Measurements from ENCODE around the gene GEMIN5.
"Not testable (repeated sequence)": the region's sequence is repeated elsewhere in the genome, so short reads cannot be mapped to it uniquely, and the experiment has no call there.

The GEMIN5 gene

DNA sequence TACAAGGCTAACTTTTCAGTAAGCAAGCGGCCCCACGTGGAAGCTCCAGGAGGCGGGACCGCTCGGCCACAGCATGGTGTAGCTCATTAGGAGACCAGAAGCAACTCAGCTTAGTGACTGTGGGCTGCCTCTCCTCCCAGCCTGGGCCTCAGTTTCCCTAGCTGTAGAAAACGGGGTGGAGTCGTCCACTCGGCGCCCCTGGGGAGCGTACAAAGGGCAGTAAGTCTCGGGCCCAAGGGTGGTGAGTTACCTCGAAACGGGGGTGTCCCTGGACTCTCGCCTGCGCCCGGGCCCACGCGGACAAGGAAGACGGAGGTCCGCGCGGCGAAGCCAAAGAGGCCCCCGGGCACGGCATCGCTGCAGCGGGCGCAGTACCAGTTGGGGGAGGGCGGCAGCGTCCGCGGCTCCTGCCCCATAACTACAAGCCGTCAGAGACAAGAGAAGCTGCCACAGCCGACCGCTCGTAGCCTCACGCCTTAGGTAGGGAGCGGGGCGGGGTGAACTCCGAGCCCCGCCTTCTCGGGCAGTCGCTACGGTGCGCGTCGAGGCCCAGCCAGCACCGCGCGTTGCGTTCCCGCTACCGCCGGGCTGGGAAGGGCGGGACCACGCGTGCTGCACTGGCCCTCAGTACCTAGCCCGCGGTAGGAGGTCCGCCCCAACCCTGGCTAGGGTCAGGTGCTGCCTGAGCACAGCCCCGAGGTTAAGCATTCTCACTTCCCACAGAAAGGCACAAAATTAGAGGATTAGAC lies at the start of gene GEMIN5:
Gene GEMIN5, minus strand, starts transcription at position 494 of the 749 bp plus-strand sequence. Its CDS starts 78 bp downstream, at position 416.
- peak; percentile 92 for DNase-seq (ENCODE audit: low read depth)

DNA sequence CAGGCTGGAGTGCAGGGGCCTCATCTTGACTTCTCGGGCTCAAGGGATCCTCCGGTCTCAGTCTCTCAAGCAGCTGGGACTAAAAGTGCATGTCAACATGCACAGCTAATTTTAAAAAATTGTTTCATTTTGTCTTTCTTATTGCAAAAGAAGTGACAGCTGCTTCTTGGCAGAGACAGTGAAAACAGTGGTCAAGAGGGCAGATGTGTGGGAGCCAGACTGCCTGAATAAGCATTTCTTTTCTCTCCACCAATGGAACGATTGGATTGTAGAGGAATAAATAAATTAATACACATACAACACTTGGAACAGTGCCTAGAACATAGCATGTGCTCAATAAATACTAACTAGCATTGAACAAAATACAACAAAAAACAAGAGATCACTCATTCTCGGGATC lies 48.1 kb upstream of the GEMIN5 start:
- DNase-seq (ENCODE audit: low read depth) = no peak

GRCh38 chr5:154984946-154985516 lies 47.0 kb upstream of the GEMIN5 start:
- no peak for DNase-seq (ENCODE audit: low read depth)

DNA sequence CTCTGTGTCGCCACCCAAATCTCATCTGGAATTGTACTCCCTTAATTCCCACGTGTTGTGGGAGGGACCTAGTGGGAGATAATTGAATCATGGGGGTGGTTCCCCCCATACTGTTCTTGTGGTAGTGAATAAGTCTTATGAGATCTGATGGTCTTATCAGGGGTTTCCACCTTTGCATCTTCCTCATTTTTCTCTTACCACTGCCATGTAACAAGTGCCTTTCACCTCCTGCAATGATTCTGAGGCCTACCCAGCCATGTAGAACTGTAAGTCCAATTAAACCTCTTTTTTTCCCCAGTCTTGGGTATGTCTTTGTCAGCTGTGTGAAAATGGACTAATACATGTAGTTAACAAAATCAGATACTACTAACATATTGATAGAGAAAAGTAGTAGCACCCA lies 40.3 kb upstream of the GEMIN5 start:
- not testable (repeated sequence) for DNase-seq (ENCODE audit: low read depth)

GRCh38 chr5:154977409-154977808 lies 39.4 kb upstream of the GEMIN5 start:
- DNase-seq (ENCODE audit: low read depth) = no peak

- DNase-seq (ENCODE audit: low read depth) = not testable (repeated sequence)
These were observed 38.1 kb upstream of the GEMIN5 start for GRCh38 chr5:154976082-154976481.

DNA sequence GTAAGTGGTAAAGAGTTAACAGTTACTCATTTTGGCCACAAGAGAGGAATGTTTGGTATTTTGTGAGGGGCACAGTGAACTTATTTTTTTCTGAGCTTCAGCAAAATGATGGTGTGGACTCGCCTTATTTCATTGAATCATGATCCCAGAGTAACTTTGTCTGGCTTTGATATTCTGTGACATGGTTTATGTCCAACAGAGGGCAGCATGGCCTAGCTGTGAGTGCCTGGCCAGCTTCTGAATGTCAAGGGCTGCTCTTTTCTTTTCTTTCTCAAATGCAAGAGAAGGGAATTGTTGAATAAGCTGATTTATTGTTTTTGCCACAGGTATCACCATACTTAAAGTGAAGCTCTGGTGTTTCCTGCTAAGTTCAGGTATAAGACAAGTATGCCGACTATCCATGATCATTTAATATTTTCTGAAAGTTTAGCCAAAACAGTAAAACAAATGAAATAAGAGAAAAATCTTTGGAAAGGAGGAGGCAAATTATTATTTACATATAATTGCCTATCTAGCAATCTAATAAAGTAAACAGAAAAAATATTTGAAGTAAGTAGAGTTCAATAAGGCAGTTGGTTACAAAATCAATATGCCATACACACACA lies 34.6 kb upstream of the GEMIN5 start:
- DNase-seq (ENCODE audit: low read depth) = peak; percentile 63

DNA sequence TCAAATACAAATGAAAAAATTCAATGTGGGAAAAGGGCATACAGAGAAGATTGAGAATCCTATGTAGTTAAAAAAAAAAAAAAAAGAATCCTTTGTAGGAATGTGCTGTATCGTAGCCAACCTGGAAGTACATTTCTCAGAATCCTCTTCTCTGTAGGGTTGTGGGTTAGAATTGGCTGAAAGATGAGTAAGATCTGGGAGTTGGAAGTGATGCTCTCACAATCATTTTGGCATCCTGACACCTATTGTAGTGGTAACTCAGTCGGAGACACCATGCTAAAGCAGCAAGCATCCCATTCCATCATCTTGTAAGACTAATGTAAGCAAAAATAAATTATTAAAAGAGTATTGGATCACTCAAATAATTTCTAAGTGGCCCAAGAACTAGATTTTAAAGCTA lies 33.5 kb upstream of the GEMIN5 start:
- DNase-seq (ENCODE audit: low read depth) = no peak

GRCh38 chr5:154970759-154971158 lies 32.7 kb upstream of the GEMIN5 start:
- peak; percentile 34 for DNase-seq (ENCODE audit: low read depth)

- DNase-seq (ENCODE audit: low read depth) = no peak
These were observed 30.9 kb upstream of the GEMIN5 start for GRCh38 chr5:154968953-154969352.

- DNase-seq (ENCODE audit: low read depth) = peak; percentile 34
These were observed 29.5 kb upstream of the GEMIN5 start for GRCh38 chr5:154967421-154968024.

- no peak for DNase-seq (ENCODE audit: low read depth)
These were observed 28.9 kb upstream of the GEMIN5 start for GRCh38 chr5:154966874-154967273.

GRCh38 chr5:154966081-154966841 lies 28.2 kb upstream of the GEMIN5 start:
- DNase-seq (ENCODE audit: low read depth) = peak; percentile 38

DNA sequence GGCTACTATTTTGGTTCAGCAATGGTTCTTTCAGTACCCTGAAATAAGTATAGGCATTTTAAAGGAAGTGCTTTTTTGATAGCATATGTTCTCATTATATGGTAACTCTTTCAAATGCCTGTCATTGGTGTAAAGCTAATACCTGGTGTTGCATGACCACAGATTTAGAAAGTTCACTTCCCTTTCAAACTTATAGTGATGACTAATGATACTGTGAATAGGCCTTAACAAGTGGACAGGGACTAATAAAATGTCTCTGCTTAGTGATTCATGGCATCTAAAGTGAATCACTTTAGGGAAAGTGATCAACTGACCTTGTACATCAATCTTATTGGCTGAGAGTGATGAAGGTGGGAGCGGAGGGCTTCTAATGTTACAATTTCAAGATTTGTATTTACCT lies 24.5 kb upstream of the GEMIN5 start:
- peak; percentile 82 for DNase-seq (ENCODE audit: low read depth)

- DNase-seq (ENCODE audit: low read depth) = no peak
These were observed 18.7 kb upstream of the GEMIN5 start for GRCh38 chr5:154956712-154957111.

- DNase-seq (ENCODE audit: low read depth) = no peak
These were observed 11.8 kb upstream of the GEMIN5 start for GRCh38 chr5:154949781-154950180.

DNA sequence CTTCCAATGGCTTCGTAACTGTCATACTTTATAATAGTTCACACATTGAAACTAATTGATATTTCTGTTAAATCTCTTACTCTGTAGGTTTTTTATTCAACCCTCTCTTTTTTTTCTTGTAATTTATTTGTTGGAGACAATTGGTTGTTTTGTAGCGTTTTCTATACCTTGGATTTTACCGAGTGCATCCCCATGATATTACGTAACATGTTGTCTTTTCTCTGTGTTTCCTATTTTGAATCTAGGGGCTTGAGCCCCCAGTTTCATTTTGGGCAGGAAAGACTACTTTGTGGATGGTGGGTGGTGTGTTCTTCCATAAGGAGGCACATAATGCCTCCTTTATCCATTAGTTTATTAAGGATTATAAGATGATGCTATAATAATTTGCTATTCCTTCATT lies 10.3 kb upstream of the GEMIN5 start:
- DNase-seq (ENCODE audit: low read depth) = no peak

DNA sequence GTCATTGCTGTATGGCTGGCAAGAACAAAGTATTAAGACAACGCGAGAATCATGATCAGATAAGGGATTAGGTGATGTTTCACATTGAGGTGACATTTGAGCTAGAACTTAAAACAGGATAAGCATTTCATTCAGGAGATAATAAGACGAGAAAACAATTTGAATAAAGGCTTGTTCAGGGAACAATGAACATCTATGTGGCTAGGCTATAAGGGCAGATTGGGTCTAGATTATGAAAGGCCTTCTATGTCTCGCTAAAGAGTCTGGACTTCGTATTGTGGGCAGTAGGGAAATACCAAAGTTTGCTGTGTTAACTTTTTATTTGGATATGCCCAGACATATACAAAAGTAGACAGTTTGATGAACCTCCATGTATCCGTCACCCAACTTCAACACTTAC lies 9.8 kb upstream of the GEMIN5 start:
- DNase-seq (ENCODE audit: low read depth) = no peak

DNA sequence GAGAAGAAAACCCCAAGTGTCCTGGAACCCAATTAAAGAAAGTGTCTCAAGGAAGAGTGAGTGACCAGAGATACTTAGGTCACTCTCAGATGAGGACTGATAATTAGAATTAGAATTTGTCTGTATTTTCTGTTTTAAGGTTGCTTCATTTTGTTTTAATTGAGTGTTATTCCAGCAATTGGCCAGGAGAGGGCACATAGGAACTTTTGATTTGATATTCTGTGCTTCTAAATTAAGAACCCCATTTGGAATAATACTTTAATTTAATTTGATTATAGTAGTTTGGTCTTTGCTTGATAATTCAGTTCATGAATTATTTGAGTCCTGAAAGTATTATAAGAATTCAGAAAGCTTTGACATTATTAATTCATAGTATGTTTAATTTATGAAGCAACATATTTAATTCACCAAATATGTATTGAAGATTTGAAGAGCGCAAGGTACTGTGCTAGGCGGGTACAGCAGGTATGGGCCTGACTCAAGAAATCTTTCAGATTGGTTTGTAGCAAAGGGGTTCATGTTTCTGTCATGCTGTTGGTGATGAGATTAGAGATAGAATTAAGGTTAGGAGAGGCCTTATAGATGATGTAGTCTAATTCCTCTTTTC lies 7.8 kb upstream of the GEMIN5 start:
- peak; percentile 51 for DNase-seq (ENCODE audit: low read depth)

DNA sequence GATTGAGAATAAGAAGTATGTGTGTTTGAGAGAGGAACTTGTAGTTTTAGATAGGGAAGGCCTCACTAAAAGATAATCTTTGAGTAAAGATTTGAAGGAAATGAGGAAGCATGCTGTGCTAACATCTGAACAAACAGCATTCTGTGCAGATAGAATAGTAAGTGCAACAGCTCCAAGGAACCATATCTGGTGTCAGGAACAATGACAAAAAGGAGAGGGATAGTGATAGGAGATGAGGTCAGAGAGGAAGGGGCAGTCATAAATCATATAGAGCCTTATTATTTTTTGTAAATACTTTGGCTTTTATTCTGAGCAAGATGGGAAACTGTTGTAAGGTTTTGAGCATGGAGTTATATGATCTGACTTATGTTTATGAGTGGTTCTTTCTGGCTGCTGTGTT lies 6.7 kb upstream of the GEMIN5 start:
- no peak for DNase-seq (ENCODE audit: low read depth)

DNA sequence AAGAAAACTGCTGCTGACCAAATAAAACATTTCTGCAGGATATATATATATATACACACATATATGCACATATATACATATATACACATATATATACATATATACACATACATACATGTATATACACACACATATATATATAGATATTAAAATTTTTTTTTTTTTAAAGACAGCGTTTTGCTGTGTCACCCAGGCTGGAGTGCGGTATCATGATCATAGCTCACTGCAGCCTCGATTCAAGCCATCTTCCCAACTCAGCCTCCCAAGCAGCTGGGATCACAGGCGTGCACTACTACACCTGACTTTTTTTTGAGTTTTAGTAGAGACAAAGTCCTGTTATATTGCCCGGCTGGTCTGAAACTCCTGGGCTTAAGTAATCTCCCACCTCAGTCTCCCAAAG lies 5.5 kb upstream of the GEMIN5 start:
- no peak for DNase-seq (ENCODE audit: low read depth)

All from ELR (cell line).